GM18498 (cell line): ENCODE measurements around the gene TCF7L2.
"Not testable (repeated sequence)": the region's sequence is repeated elsewhere in the genome, so short reads cannot be mapped to it uniquely, and the experiment has no call there.

Experiments
- ATAC-seq: cut with Tn5 transposase; IDR thresholded peaks from one replicate; pipeline ENCODE4 v1.9.1; 2021; ENCODE audit warnings: mild to moderate bottlenecking, moderate library complexity; ENCODE audit not compliant: unreplicated experiment

The TCF7L2 gene

DNA sequence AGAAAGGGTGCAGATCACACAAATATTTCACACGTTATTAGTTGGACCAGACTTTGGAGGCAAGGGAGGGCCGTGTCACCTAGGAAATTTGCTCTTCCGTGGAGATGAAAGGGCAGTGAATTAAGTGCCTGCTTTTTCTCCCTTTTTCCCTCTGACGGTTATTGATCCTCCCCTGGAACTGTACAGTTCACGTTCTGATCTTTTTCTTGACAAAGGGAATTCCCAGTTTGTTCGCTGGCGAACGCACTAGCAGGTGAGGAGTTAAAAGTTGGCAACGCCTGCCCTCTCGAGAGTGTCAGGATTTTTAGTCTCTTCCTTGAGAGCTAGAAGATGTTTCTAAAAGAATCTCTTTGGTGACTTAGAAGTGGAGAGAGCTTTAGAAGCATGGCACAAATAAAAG, 111.5 kb downstream of the TCF7L2 start:
- ATAC-seq: no peak

GRCh38 chr10:113063043-113063967, 113.3 kb downstream of the TCF7L2 start:
- no peak for ATAC-seq

DNA sequence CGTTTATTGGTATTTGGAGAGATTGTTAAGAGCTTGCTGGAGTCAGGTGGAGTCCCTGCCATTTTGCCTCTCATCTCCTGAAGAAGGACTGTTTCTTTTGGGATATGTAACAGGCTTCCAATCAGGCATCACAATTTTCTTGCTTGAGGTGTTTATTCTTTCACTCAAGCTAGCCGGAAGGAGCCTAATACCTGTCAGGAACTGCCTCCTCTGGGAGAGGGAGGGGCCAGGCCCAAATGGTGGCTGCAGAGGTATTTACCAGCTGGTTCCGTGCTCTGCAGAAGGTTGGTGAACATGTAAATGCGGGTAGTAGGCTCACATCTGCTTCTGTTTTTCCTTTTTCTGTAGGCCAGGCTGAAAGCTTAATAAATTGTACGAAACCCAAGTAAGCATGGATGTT, 114.0 kb downstream of the TCF7L2 start:
- no peak for ATAC-seq

DNA sequence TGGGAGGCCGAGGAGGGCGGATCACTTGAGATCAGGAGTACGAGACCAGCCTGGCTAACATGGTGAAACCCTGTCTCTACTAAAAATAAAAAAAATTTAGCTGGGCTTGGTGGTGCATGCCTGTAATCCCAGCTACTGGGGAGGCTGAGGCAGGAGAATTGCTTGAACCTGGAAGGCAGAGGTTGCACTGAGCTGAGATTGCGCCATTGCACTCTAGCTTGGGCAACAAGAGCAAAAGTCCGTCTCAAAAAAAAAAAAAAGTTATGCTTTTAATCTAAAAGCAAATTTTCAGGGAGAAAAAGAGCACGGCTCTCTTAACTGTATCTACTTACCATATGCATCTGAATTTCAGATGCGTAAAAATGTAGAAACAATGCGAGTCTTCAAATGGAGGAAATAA, 116.1 kb downstream of the TCF7L2 start:
- ATAC-seq: not testable (repeated sequence)

GRCh38 chr10:113066561-113067312, 116.7 kb downstream of the TCF7L2 start:
- no peak for ATAC-seq

GRCh38 chr10:113067501-113067900, 117.5 kb downstream of the TCF7L2 start:
- ATAC-seq: no peak

GRCh38 chr10:113068178-113068890, 118.3 kb downstream of the TCF7L2 start:
- no peak for ATAC-seq

DNA sequence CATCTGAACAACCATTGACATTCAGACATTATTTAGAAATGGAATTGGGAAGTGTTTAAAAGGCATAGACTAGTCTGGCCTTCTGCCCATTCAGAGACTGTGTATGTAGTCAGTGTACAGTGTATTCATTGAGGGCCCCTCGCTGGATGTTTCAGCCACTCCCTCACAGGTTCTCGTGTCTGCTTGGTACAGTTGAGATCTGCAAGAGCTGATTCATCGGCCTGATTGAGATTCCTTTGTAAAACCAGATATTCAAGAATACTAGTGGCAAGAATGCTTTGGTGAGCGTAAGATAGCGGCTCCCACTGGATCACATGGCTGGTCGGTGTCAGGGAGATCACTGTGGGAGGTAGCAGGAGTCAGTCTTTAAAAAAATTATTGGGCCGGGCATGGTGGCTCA, 119.5 kb downstream of the TCF7L2 start:
- ATAC-seq: no peak

DNA sequence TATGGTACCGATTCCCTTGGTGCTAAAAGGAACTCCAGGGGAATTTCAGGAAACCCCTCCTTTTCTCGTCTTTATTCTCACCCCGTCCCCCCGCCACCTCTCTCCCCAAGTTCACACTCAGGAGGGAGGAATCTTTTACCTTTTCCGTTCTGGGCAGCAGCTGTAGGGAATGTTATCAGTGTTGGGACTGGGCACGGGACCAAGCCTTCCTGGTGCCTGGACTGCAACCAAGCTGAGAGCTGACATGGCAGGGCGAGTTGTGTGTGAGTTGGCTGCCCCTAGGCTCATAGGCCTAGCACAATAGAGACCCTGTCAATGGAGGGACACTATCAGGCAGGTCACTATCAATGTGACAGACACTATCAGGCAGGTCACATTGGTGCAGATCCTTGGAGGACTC, 121.4 kb downstream of the TCF7L2 start:
- ATAC-seq: no peak

- no peak for ATAC-seq
These were observed 123.6 kb downstream of the TCF7L2 start for GRCh38 chr10:113073549-113074189.

DNA sequence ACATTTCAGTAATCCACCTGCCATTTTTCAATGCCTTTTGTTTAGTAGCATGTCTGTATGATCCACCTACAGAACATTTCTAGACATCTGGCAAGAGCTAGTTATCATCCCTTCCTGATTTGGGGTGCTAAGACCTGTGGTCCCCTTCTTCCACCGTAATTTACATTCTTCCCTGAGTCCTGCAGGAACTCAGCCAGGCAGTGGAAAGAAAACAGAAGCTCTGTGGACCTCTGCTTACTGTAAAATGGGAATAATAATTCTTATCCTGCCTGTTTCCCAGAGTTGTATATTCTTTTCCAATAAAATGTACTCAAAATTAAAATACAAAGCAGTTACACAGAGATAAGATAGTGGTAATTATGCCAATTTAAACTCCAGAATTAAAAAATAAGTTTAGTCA, 126.9 kb downstream of the TCF7L2 start:
- ATAC-seq: no peak

- no peak for ATAC-seq
These were observed 128.3 kb downstream of the TCF7L2 start for GRCh38 chr10:113078282-113078907.

- ATAC-seq: no peak
These were observed 130.2 kb downstream of the TCF7L2 start for GRCh38 chr10:113080061-113080924.

DNA sequence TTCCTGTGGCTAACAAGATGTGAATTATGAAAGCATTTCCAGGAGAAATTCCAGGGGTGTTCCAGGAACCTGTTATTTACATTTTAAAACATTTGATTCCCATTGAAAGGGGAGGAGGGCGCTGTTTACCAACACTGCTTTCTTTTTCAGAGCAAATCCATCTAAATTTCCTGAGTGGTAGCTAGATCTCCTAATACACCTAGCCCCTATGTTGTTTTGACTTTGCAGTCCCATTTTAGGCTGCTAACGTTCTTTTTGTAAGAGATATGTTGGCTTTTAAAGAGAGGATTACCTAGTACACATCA, 130.8 kb downstream of the TCF7L2 start:
- no peak for ATAC-seq

DNA sequence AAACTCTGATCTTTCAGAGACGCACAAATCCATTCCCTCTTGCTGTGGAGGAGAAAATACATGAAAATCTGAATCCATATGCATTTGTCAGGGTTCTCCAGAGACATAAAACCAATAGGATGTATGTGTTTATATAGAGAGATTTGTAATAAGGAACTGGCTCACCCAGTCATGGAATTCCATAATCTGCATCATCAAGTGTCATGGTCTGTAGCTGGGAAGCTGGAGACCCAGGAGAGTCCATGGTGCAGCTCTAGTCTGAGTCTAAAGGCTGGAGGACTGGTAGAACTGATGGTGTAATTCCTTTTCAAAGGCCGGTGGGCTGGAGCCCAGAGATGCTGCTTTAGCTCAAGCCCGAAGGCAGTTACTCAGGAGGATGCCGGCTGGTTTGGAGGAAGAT, 134.0 kb downstream of the TCF7L2 start:
- no peak for ATAC-seq

GRCh38 chr10:113085776-113086175, 135.7 kb downstream of the TCF7L2 start:
- ATAC-seq: no peak

GRCh38 chr10:113086282-113086681, 136.2 kb downstream of the TCF7L2 start:
- ATAC-seq: no peak

- no peak for ATAC-seq
These were observed 137.3 kb downstream of the TCF7L2 start for GRCh38 chr10:113087165-113088029.

- no peak for ATAC-seq
These were observed 138.1 kb downstream of the TCF7L2 start for GRCh38 chr10:113088194-113088593.
